OCI-LY7 (cell line): Measurements from ENCODE around the gene PSMA7. TPM values are rescaled to one million over a fixed set of nuclear protein-coding genes. Genes with fewer than 3 reads are reported as not detected.

ENCODE experiments used
- BruUV-seq: library from RNA; stranded (reverse); fragments of 400-500 nt; replicated peaks from 2 replicates; lab custom pipeline; 2021; lab: Mats Ljungman, UMichigan
- CTCF ChIA-PET: fragments of 300-600 bp; sonication (Branson Sonifier 250); formaldehyde crosslinking; loops from one replicate; lab custom pipeline; 2022; ENCODE audit warnings: antibody characterized with exemption; ENCODE audit not compliant: unreplicated experiment; lab: Charles Lee
- POLR2A ChIA-PET: fragments of 300-600 bp; sonication (Branson Sonifier 250); formaldehyde crosslinking; loops from one replicate; lab custom pipeline; 2022; ENCODE audit warnings: antibody characterized with exemption; lab: Charles Lee
- DNase-seq: peaks from one replicate; pipeline ENCODE4 v3.0.0-alpha.2; 2015; ENCODE audit warnings: low spot score
- H2AFZ ChIP-seq: fragments of 200-600 bp; sonication (generic), shearing (Covaris generic); 2 replicates; pipeline ENCODE4 v1.6.1; 2014; ENCODE audit warnings: mild to moderate bottlenecking, antibody characterized with exemption, low read length, moderate library complexity
- H3K27ac ChIP-seq: fragments of 200-600 bp; sonication (generic); 2 replicates; pipeline ENCODE4 v1.5.1; 2014; ENCODE audit warnings: mixed run types, low read depth, mild to moderate bottlenecking, moderate library complexity, low read length, inconsistent platforms; ENCODE audit not compliant: poor library complexity, severe bottlenecking
- H3K36me3 ChIP-seq: fragments of 200-600 bp; sonication (generic); 2 replicates; pipeline ENCODE4 v1.6.1; 2014; ENCODE audit warnings: mild to moderate bottlenecking, antibody characterized with exemption, low read length, moderate library complexity, mixed read lengths; ENCODE audit not compliant: insufficient read depth
- H3K4me1 ChIP-seq: fragments of 200-600 bp; sonication (generic); 2 replicates; pipeline ENCODE4 v1.5.1; 2014; ENCODE audit warnings: mild to moderate bottlenecking, low read length; ENCODE audit not compliant: insufficient read depth, poor library complexity, severe bottlenecking
- H3K4me2 ChIP-seq: fragments of 200-600 bp; sonication (generic); 2 replicates; pipeline ENCODE4 v1.6.1; 2014; ENCODE audit warnings: mild to moderate bottlenecking, low read length
- H3K4me3 ChIP-seq: fragments of 200-600 bp; sonication (generic); 2 replicates; pipeline ENCODE4 v1.5.1; 2014; ENCODE audit warnings: mild to moderate bottlenecking, low read depth, low read length; ENCODE audit not compliant: poor library complexity, severe bottlenecking
- H3K79me2 ChIP-seq: fragments of 200-600 bp; sonication (generic); 2 replicates; pipeline ENCODE4 v1.6.1; 2016; ENCODE audit warnings: low read depth, mild to moderate bottlenecking, low read length, moderate library complexity, mixed read lengths; ENCODE audit not compliant: insufficient read depth
- H3K9me2 ChIP-seq: fragments of 200-600 bp; sonication (generic); 2 replicates; pipeline ENCODE4 v1.6.1; 2016; ENCODE audit warnings: mild to moderate bottlenecking, low read length, mixed read lengths; ENCODE audit not compliant: insufficient read depth
- H3K9me3 ChIP-seq: fragments of 200-600 bp; sonication (generic); 2 replicates; pipeline ENCODE4 v1.6.1; 2014; ENCODE audit warnings: mild to moderate bottlenecking, mixed run types, low read length, mixed read lengths
- H4K20me1 ChIP-seq: fragments of 200-600 bp; sonication (generic); 2 replicates; pipeline ENCODE4 v1.6.1; 2014; ENCODE audit warnings: mild to moderate bottlenecking, antibody characterized with exemption, low read length, moderate library complexity, mixed read lengths; ENCODE audit not compliant: insufficient read depth
- EZH2phosphoT487 ChIP-seq: fragments of 200-600 bp; sonication (generic); IDR thresholded peaks from 2 replicates; pipeline ENCODE4 v1.6.1; 2018; ENCODE audit warnings: low read depth, borderline replicate concordance, mild to moderate bottlenecking, mixed run types, antibody characterized with exemption, low read length, moderate library complexity, mixed read lengths
- intact Hi-C: fragments of 100-400 bp; cut with micrococcal nuclease; formaldehyde crosslinking; loops from one replicate; pipeline ENCODE4 v1.10.0; 2022; ENCODE audit not compliant: unreplicated experiment
- total RNA-seq, 2 experiments: library from RNA; depleted of rRNA in 1 of 2; stranded (reverse); fragments of >200 nt in 1 of 2; shearing (Covaris generic) in 1 of 2; gene quantifications; 2 replicates each; pipeline ENCODE4 v1.2.3, GENCODE V29; 2014 to 2022
- TF ChIP-seq, protein P1 (sequence below): fragments of 200-600 bp; sonication (generic); conservative IDR thresholded peaks from 2 replicates; pipeline ENCODE4 v1.5.1; 2014; ENCODE audit warnings: mild to moderate bottlenecking, antibody characterized with exemption, low read length, moderate library complexity, mixed read lengths

Gene PSMA7
- total RNA-seq, 2 experiments from 2014 or later: 247 to 266 TPM

DNA sequence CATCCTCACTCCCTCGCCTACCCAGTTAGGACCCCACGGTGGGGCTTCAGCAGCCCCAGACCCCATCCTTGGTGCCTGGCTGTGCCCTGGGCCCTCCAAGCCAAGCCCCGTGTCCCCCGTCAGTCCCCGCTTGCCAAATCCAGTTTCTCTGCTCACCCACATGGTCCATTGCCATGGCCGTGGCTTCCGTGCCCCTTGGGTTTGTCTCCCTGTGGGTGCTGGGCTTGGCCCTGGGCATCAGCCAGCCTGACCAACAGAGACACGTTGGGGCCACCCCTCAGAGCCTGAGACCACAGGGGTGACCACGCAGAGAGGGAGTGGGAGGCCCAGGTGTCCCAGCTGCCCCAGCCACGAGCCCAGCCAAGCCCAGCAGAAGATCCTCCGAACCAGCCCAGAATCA, 8.0 kb upstream of the PSMA7 start:
- no peak overlapping the region for H3K27ac ChIP-seq
- ChIA-PET CTCF (no interaction called here), POLR2A (no interaction called here)
- no peak overlapping the region for H3K4me3 ChIP-seq
- no peaks in the 10 kb centered on the region for H4K20me1 ChIP-seq
- peaks cover 28% of the 10 kb centered on the region for H3K36me3 ChIP-seq
- peaks cover 10% of the 10 kb centered on the region; the same call in 1 of the 2 replicates for H3K79me2 ChIP-seq
- no peak overlapping the region for H2AFZ ChIP-seq
- no peaks in the 10 kb centered on the region for H3K4me1 ChIP-seq
- no peak for DNase-seq
- H3K9me2 ChIP-seq: no peaks in the 10 kb centered on the region
- intact Hi-C loops: no loop called here
- no peak overlapping the region for H3K4me2 ChIP-seq
- no peaks in the 10 kb centered on the region for H3K9me3 ChIP-seq
- TF ChIP-seq EZH2phosphoT487: no peak
- TF ChIP-seq, protein P1, sequence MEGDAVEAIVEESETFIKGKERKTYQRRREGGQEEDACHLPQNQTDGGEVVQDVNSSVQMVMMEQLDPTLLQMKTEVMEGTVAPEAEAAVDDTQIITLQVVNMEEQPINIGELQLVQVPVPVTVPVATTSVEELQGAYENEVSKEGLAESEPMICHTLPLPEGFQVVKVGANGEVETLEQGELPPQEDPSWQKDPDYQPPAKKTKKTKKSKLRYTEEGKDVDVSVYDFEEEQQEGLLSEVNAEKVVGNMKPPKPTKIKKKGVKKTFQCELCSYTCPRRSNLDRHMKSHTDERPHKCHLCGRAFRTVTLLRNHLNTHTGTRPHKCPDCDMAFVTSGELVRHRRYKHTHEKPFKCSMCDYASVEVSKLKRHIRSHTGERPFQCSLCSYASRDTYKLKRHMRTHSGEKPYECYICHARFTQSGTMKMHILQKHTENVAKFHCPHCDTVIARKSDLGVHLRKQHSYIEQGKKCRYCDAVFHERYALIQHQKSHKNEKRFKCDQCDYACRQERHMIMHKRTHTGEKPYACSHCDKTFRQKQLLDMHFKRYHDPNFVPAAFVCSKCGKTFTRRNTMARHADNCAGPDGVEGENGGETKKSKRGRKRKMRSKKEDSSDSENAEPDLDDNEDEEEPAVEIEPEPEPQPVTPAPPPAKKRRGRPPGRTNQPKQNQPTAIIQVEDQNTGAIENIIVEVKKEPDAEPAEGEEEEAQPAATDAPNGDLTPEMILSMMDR: no peak
- no TSS peak for BruUV-seq

DNA sequence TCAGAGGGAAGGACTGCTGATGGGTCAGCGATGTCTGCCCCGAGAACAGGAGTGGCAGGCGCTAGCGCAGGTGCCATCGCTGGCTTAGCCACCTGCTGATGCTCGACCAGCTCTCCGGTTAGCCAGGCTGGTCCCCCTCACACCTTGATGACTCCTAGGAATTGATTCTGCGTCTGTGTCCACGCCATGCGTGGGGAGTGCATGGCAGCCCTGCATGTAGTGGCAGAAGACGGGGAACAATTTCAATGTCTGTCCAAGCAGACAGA, 7.0 kb upstream of the PSMA7 start:
- H3K27ac ChIP-seq: no peak overlapping the region
- H3K36me3 ChIP-seq: peaks cover 28% of the 10 kb centered on the region
- no peak overlapping the region for H3K4me2 ChIP-seq
- intact Hi-C loops: no loop called here
- no TSS peak for BruUV-seq
- POLR2A ChIA-PET: no interaction called here
- peaks cover under 1% of the 10 kb centered on the region for H3K4me1 ChIP-seq
- H4K20me1 ChIP-seq: no peaks in the 10 kb centered on the region
- CTCF ChIA-PET: no interaction called here
- no peaks in the 10 kb centered on the region for H3K9me2 ChIP-seq
- no peaks in the 10 kb centered on the region for H3K9me3 ChIP-seq
- no peak for DNase-seq
- no peak overlapping the region for H3K4me3 ChIP-seq
- no peak overlapping the region for H2AFZ ChIP-seq
- peaks cover 10% of the 10 kb centered on the region; the same call in 1 of the 2 replicates for H3K79me2 ChIP-seq
- TF ChIP-seq, protein P1: no peak
- TF ChIP-seq EZH2phosphoT487: no peak

DNA sequence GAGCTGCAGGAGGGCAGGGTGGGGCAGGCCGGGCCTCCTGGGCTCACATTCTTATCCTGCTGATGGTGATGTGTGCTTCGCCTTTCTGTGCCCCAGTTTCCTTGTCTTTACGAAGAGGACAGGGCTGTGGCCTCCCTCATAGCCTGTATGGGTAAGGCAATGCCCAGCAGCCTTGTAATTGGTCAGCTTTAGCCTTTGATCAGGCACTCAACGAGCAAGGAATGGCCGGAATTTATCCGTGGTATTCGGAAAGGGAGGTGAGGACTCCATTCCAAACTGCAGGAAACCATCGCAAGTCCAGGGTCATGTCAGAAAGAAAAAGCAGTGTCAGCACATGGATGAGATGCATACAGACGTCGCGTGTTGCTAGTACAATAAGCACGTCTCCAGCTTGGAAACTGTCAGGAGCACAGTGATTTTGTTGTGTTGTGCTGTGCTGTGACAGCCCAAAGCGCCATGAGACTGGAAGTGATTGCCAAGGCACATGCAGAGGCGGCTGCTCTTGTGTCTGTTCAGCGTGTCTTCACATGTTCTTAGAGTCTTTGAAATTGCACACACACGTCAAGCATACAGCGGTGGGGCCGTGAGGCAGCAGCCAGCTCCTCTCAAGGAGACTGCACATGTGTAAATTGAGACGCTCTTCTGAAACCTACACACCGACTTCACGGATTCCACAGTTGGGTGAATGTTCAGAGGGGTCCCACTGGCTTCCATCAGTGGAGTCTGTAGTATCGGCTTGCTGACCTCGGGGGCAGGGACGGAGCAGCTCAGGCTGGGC, 6.5 kb upstream of the PSMA7 start:
- H3K36me3 ChIP-seq: peaks cover 28% of the 10 kb centered on the region
- ChIA-PET POLR2A (no interaction called here), CTCF (no interaction called here)
- H3K79me2 ChIP-seq: peaks cover 14% of the 10 kb centered on the region; the same call in 1 of the 2 replicates
- peaks cover 6% of the 10 kb centered on the region for H3K4me1 ChIP-seq
- BruUV-seq: no TSS peak
- H3K4me2 ChIP-seq: no peak overlapping the region
- intact Hi-C loops: no loop called here
- TF ChIP-seq, protein P1: no peak
- TF ChIP-seq EZH2phosphoT487: no peak
- H3K27ac ChIP-seq: no peak overlapping the region
- no peaks in the 10 kb centered on the region for H3K9me2 ChIP-seq
- no peak overlapping the region for H2AFZ ChIP-seq
- DNase-seq: no peak
- no peak overlapping the region for H3K4me3 ChIP-seq
- H3K9me3 ChIP-seq: no peaks in the 10 kb centered on the region
- H4K20me1 ChIP-seq: peaks cover 4% of the 10 kb centered on the region; the same call in 1 of the 2 replicates
